GM18858 (cell line): ENCODE data around the gene HDLBP.

Source experiments
- ATAC-seq: cut with Tn5 transposase; IDR thresholded peaks from one replicate; pipeline ENCODE4 v1.9.1; 2021; ENCODE audit not compliant: unreplicated experiment

HDLBP gene

GRCh38 chr2:241254904-241255351 is 60.5 kb downstream of the HDLBP start:
- ATAC-seq = no peak

- no peak for ATAC-seq
Measured at GRCh38 chr2:241252778-241253475, 62.5 kb downstream of the HDLBP start.

- no peak for ATAC-seq
Measured at GRCh38 chr2:241249654-241250053, 65.8 kb downstream of the HDLBP start.

GRCh38 chr2:241248897-241249296 is 66.6 kb downstream of the HDLBP start:
- no peak for ATAC-seq

GRCh38 chr2:241248289-241248688 is 67.2 kb downstream of the HDLBP start:
- no peak for ATAC-seq

GRCh38 chr2:241244368-241244767 is 71.1 kb downstream of the HDLBP start:
- ATAC-seq = no peak

GRCh38 chr2:241242306-241242705 is 73.2 kb downstream of the HDLBP start:
- ATAC-seq = no peak

- no peak for ATAC-seq
Measured at GRCh38 chr2:241241669-241242068, 73.8 kb downstream of the HDLBP start.

- no peak for ATAC-seq
Measured at GRCh38 chr2:241240320-241241004, 75.0 kb downstream of the HDLBP start.

GRCh38 chr2:241239552-241240202 is 75.8 kb downstream of the HDLBP start:
- ATAC-seq = no peak

- ATAC-seq = no peak
Measured at GRCh38 chr2:241238693-241239198, 76.7 kb downstream of the HDLBP start.

- no peak for ATAC-seq
Measured at GRCh38 chr2:241237949-241238371, 77.5 kb downstream of the HDLBP start.

- ATAC-seq = no peak
Measured at GRCh38 chr2:241237047-241237446, 78.4 kb downstream of the HDLBP start.

GRCh38 chr2:241235859-241236593 is 79.4 kb downstream of the HDLBP start:
- ATAC-seq = no peak

- ATAC-seq = no peak
Measured at GRCh38 chr2:241234962-241235740, 80.3 kb downstream of the HDLBP start.

GRCh38 chr2:241234066-241234790 is 81.2 kb downstream of the HDLBP start:
- no peak for ATAC-seq

GRCh38 chr2:241232736-241233575 is 82.5 kb downstream of the HDLBP start:
- no peak for ATAC-seq

GRCh38 chr2:241230435-241230834 is 85.0 kb downstream of the HDLBP start:
- ATAC-seq = no peak
